ENCODE data around the gene STAT5A.

- TF ChIP-seq POLR2A (IDR thresholded peaks at IDR 0.05): no peak
- TF ChIP-seq, protein P1, sequence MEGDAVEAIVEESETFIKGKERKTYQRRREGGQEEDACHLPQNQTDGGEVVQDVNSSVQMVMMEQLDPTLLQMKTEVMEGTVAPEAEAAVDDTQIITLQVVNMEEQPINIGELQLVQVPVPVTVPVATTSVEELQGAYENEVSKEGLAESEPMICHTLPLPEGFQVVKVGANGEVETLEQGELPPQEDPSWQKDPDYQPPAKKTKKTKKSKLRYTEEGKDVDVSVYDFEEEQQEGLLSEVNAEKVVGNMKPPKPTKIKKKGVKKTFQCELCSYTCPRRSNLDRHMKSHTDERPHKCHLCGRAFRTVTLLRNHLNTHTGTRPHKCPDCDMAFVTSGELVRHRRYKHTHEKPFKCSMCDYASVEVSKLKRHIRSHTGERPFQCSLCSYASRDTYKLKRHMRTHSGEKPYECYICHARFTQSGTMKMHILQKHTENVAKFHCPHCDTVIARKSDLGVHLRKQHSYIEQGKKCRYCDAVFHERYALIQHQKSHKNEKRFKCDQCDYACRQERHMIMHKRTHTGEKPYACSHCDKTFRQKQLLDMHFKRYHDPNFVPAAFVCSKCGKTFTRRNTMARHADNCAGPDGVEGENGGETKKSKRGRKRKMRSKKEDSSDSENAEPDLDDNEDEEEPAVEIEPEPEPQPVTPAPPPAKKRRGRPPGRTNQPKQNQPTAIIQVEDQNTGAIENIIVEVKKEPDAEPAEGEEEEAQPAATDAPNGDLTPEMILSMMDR (IDR thresholded peaks at IDR 0.05): no peak
These were observed 21.9 kb downstream of the STAT5A start for GRCh38 chr17:42309986-42310786.
